OCI-LY3 (cell line): ENCODE data around the gene FOXRED1.

Experiments
- H2AFZ ChIP-seq: fragments of 200-600, 300-600 bp; shearing (Covaris generic); 2 replicates; pipeline ENCODE4 v1.6.0; 2014; ENCODE audit warnings: antibody characterized with exemption, low read depth, low read length
- H3K27ac ChIP-seq: fragments of 200-600, 300-600 bp; sonication (generic); 2 replicates; pipeline ENCODE4 v1.5.1; 2014; ENCODE audit warnings: mild to moderate bottlenecking, low read length, moderate library complexity, mixed read lengths
- H3K27me3 ChIP-seq: fragments of 200-600, 300-600 bp; sonication (generic); 2 replicates; pipeline ENCODE4 v1.6.1; 2014; ENCODE audit warnings: low read depth, low read length, mixed read lengths
- H3K36me3 ChIP-seq: fragments of 200-600, 300-600 bp; sonication (generic); replicated peaks from 2 replicates; pipeline ENCODE3; 2014; ENCODE audit warnings: low read depth, low read length, mixed read lengths
- H3K4me1 ChIP-seq: fragments of 300-600, 200-600 bp; sonication (generic); 2 replicates; pipeline ENCODE4 v1.6.1; 2014; ENCODE audit warnings: low read length, mixed read lengths
- H3K4me2 ChIP-seq: fragments of 200-600, 300-600 bp; sonication (generic); 2 replicates; pipeline ENCODE4 v1.6.1; 2014; ENCODE audit warnings: low read length, mixed read lengths
- H3K4me3 ChIP-seq: fragments of 300-600, 200-600 bp; sonication (generic); 2 replicates; pipeline ENCODE4 v1.5.1; 2014; ENCODE audit warnings: antibody characterized with exemption, mild to moderate bottlenecking, low read length, moderate library complexity
- H3K79me2 ChIP-seq: fragments of 300-600, 200-600 bp; shearing (Covaris generic); 2 replicates; pipeline ENCODE4 v1.6.1; 2014; ENCODE audit warnings: mild to moderate bottlenecking, low read length, mixed read lengths
- H3K9ac ChIP-seq: fragments of 300-600, 200-600 bp; shearing (Covaris generic); 2 replicates; pipeline ENCODE4 v1.6.0; 2014; ENCODE audit warnings: mild to moderate bottlenecking, low read length, moderate library complexity
- H3K9me3 ChIP-seq: fragments of 200-600, 300-600 bp; shearing (Covaris generic); 2 replicates; pipeline ENCODE4 v1.6.1; 2014; ENCODE audit warnings: low read length, mixed read lengths; ENCODE audit not compliant: insufficient read depth
- H4K20me1 ChIP-seq: fragments of 200-600, 300-600 bp; sonication (generic); 2 replicates; pipeline ENCODE4 v1.6.1; 2016; ENCODE audit warnings: low read length, mixed read lengths; ENCODE audit not compliant: insufficient read depth
- EZH2phosphoT487 ChIP-seq: fragments of 200-600 bp; shearing (Covaris generic); IDR thresholded peaks from 2 replicates; pipeline ENCODE4 v1.6.1; 2018; ENCODE audit warnings: antibody characterized with exemption, mixed run types, low read depth
- TF ChIP-seq, protein P1 (sequence below): fragments of 200-600, 300-600 bp; sonication (generic); IDR thresholded peaks from 2 replicates; pipeline ENCODE4 v1.5.1; 2014; ENCODE audit warnings: antibody characterized with exemption, low read length, low read depth

The FOXRED1 gene

DNA sequence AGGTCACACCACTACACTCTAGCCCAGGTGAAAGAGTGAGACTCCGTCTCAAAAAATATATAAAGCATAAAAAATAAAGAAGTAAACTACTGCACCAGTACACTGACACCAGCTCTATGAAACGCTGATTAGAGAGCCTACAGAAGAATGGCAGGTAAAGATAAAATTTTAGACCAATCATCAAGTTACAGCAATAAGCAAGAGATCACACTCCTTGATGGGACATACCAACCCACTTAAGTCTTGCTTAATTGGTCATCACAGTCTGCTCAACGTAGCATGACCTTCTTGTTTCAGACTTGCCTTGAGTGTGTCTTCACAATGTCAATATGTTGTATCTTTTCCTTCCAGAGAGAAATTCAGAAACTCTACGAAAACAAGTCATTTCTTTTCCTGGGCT lies 12.7 kb upstream of the FOXRED1 start:
- Histone ChIP-seq H3K4me2 (no peak overlapping the region), H3K9me3 (no peaks in the 10 kb centered on the region)
- TF ChIP-seq, protein P1, sequence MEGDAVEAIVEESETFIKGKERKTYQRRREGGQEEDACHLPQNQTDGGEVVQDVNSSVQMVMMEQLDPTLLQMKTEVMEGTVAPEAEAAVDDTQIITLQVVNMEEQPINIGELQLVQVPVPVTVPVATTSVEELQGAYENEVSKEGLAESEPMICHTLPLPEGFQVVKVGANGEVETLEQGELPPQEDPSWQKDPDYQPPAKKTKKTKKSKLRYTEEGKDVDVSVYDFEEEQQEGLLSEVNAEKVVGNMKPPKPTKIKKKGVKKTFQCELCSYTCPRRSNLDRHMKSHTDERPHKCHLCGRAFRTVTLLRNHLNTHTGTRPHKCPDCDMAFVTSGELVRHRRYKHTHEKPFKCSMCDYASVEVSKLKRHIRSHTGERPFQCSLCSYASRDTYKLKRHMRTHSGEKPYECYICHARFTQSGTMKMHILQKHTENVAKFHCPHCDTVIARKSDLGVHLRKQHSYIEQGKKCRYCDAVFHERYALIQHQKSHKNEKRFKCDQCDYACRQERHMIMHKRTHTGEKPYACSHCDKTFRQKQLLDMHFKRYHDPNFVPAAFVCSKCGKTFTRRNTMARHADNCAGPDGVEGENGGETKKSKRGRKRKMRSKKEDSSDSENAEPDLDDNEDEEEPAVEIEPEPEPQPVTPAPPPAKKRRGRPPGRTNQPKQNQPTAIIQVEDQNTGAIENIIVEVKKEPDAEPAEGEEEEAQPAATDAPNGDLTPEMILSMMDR, result no peak
- TF ChIP-seq EZH2phosphoT487, result no peak

DNA sequence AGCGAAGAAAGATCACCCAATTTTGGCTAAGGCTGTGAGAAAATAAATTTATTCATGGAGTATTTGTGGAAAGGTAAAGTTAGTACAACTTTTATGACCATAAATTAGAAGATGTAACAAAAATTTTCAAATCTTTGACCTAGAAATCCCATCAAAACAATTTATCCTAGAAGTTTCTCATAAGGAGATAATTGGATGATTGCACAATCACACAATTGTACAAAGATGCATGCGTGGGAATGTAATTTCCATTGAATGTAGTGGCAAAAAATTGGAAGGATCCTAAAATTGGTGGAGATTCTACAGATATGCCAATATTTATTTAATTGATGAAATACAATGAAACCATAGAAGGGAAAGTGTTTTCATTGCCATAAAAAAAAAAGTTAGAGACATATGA lies 11.8 kb upstream of the FOXRED1 start:
- H4K20me1 ChIP-seq, result no peaks in the 10 kb centered on the region
- H3K79me2 ChIP-seq, result no peaks in the 10 kb centered on the region
- no peak overlapping the region for H2AFZ ChIP-seq
- no peak overlapping the region for H3K4me2 ChIP-seq
- H3K9ac ChIP-seq, result no peak overlapping the region
- H3K27me3 ChIP-seq, result no peaks in the 10 kb centered on the region
- TF ChIP-seq EZH2phosphoT487, result no peak
- TF ChIP-seq, protein P1, result no peak
- H3K36me3 ChIP-seq, result peaks cover 26% of the 10 kb centered on the region
- no peaks in the 10 kb centered on the region for H3K4me1 ChIP-seq
- no peaks in the 10 kb centered on the region for H3K9me3 ChIP-seq
- H3K4me3 ChIP-seq, result no peak overlapping the region
- no peak overlapping the region for H3K27ac ChIP-seq

More for the DNA sequence above, 12.7 kb upstream of the FOXRED1 start:
- Histone ChIP-seq H3K79me2 (no peaks in the 10 kb centered on the region), H3K4me1 (no peaks in the 10 kb centered on the region), H3K36me3 (peaks cover 21% of the 10 kb centered on the region), H3K27me3 (no peaks in the 10 kb centered on the region), H3K4me3 (no peak overlapping the region), H3K27ac (no peak overlapping the region), H3K9ac (no peak overlapping the region), H4K20me1 (no peaks in the 10 kb centered on the region), H2AFZ (no peak overlapping the region)

DNA sequence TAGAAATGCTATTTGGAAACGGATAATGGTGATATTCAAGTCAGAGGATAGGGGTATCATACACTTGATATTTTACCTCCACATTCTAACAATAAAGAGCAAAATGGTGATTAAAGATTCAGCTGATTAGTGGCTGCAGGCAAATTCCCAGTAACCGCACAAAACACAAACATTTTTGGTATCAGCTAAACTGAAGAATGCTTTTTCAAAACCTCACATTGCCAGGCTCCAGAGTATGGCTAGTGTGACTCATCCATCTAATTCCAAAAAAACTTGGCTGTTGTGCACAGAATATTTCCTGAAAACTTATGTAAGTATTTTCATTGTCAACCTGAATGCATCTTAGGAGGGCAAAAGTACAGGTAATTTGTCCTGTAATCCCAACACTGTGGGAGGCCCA lies 11.2 kb upstream of the FOXRED1 start:
- H3K27ac ChIP-seq, result no peak overlapping the region
- no peak overlapping the region for H3K4me3 ChIP-seq
- no peaks in the 10 kb centered on the region for H3K4me1 ChIP-seq
- no peak overlapping the region for H2AFZ ChIP-seq
- TF ChIP-seq, protein P1, result no peak
- no peak for TF ChIP-seq EZH2phosphoT487
- no peaks in the 10 kb centered on the region for H3K79me2 ChIP-seq
- no peak overlapping the region for H3K4me2 ChIP-seq
- H3K9me3 ChIP-seq, result no peaks in the 10 kb centered on the region
- peaks cover 32% of the 10 kb centered on the region for H3K36me3 ChIP-seq
- H3K27me3 ChIP-seq, result no peaks in the 10 kb centered on the region
- H4K20me1 ChIP-seq, result no peaks in the 10 kb centered on the region
- no peak overlapping the region for H3K9ac ChIP-seq

DNA sequence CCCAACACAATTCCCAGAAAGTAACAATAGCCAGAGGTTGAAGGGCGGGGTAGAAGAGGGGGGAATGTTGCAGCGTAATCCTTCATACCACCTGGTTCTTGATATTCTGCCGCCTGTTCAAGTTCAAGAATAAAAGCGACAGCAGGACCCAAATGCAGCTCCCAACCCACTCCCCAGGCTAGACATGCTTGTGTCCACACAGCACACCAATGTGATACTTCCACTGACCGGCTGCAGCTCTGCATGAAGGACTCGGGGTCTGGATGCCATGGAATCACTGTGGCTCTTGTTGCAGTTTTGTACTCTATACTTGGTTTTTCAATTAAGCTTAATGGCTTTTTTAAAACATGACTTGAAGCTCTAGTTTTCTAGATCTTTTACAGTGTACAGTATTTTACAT lies 6.7 kb upstream of the FOXRED1 start:
- H3K9ac ChIP-seq, result no peak overlapping the region
- no peak overlapping the region for H3K27ac ChIP-seq
- H3K79me2 ChIP-seq, result peaks cover 11% of the 10 kb centered on the region
- no peaks in the 10 kb centered on the region for H4K20me1 ChIP-seq
- no peaks in the 10 kb centered on the region for H3K9me3 ChIP-seq
- no peak overlapping the region for H3K4me3 ChIP-seq
- no peak overlapping the region for H3K4me2 ChIP-seq
- no peak for TF ChIP-seq EZH2phosphoT487
- TF ChIP-seq, protein P1, result no peak
- peaks cover 76% of the 10 kb centered on the region for H3K36me3 ChIP-seq
- H3K4me1 ChIP-seq, result no peaks in the 10 kb centered on the region; the same call in 1 of the 2 replicates
- H3K27me3 ChIP-seq, result no peaks in the 10 kb centered on the region
- H2AFZ ChIP-seq, result no peak overlapping the region
